ENCODE data around the gene GSTT2B.

- TF ChIP-seq EZH2 (IDR thresholded peaks at IDR 0.05; ENCODE audit: borderline replicate concordance, low read depth, low read length, severe bottlenecking) = no peak
- TF ChIP-seq POLR2A (IDR thresholded peaks at IDR 0.05; ENCODE audit: low read depth, low read length) = no peak
- no peak for TF ChIP-seq CTCF (IDR thresholded peaks at IDR 0.05; ENCODE audit: extremely low read depth in 1 of 2, insufficient read depth in 1 of 2, low read depth in 1 of 2, low read length in 2 of 2)
- TF ChIP-seq POLR2AphosphoS5 (IDR thresholded peaks at IDR 0.05; ENCODE audit: insufficient read depth, low read depth, low read length) = no peak
These were observed 42.9 kb upstream of the GSTT2B start for GRCh38 chr22:24003887-24004286.
